A673 (cell line): Measurements from ENCODE around the gene SV2C. TPM values are rescaled to one million over a fixed set of nuclear protein-coding genes. Genes with fewer than 3 reads are reported as not detected.

Experiments
- BruUV-seq: library from RNA; stranded (reverse); fragments of 400-500 nt; replicated peaks from 2 replicates; lab custom pipeline; 2021; lab: Mats Ljungman, UMichigan
- CTCF ChIA-PET: fragments of 300-600 bp; sonication (Branson Sonifier 250); formaldehyde crosslinking; loops from one replicate; lab custom pipeline; 2022; ENCODE audit warnings: antibody characterized with exemption; lab: Charles Lee
- POLR2A ChIA-PET: fragments of 300-600 bp; sonication (Branson Sonifier 250); formaldehyde crosslinking; loops from one replicate; lab custom pipeline; 2022; ENCODE audit warnings: antibody characterized with exemption; ENCODE audit not compliant: low non-redundant PET; lab: Charles Lee
- DNase-seq: peaks from one replicate; pipeline ENCODE4 v3.0.0-alpha.2; 2015; ENCODE audit warnings: low spot score
- H3K27ac ChIP-seq: fragments of 200-600 bp; sonication (generic); 2 replicates; pipeline ENCODE4 v1.5.1; 2016; ENCODE audit warnings: mixed run types, low read depth, mild to moderate bottlenecking, mixed read lengths, antibody characterized with exemption, low read length; ENCODE audit not compliant: poor library complexity, severe bottlenecking
- H3K27me3 ChIP-seq: fragments of 200-600 bp; sonication (generic); replicated peaks from 2 replicates; pipeline ENCODE4 v1.6.1; 2017; ENCODE audit warnings: mixed run types, low read depth, mild to moderate bottlenecking, mixed read lengths, antibody characterized with exemption, low read length; ENCODE audit not compliant: insufficient read depth, poor library complexity
- H3K36me3 ChIP-seq: fragments of 200-600 bp; sonication (generic); 2 replicates; pipeline ENCODE4 v1.6.1; 2016; ENCODE audit warnings: mixed run types, mild to moderate bottlenecking, mixed read lengths, antibody characterized with exemption, low read length; ENCODE audit not compliant: insufficient read depth, poor library complexity, severe bottlenecking
- H3K4me1 ChIP-seq: fragments of 200-600 bp; sonication (generic); 2 replicates; pipeline ENCODE4 v1.6.1; 2017; ENCODE audit warnings: mixed run types, mild to moderate bottlenecking, mixed read lengths, antibody characterized with exemption, low read length; ENCODE audit not compliant: insufficient read depth, poor library complexity, severe bottlenecking
- H3K4me3 ChIP-seq: fragments of 200-600 bp; sonication (generic); 2 replicates; pipeline ENCODE4 v1.5.1; 2016; ENCODE audit warnings: low read depth, mixed run types, mild to moderate bottlenecking, mixed read lengths, low read length; ENCODE audit not compliant: poor library complexity, severe bottlenecking
- H3K9me3 ChIP-seq: fragments of 200-600 bp; sonication (generic); 2 replicates; pipeline ENCODE4 v1.6.1; 2016; ENCODE audit warnings: mixed run types, low read depth, mild to moderate bottlenecking, mixed read lengths, antibody characterized with exemption, low read length; ENCODE audit not compliant: poor library complexity, severe bottlenecking
- EZH2 ChIP-seq: fragments of 200-600 bp; sonication (generic); IDR thresholded peaks from 2 replicates; pipeline ENCODE4 v1.6.1; 2017; ENCODE audit warnings: borderline replicate concordance, low read depth, mild to moderate bottlenecking, mixed read lengths, antibody characterized with exemption, low read length; ENCODE audit not compliant: poor library complexity, severe bottlenecking
- intact Hi-C: fragments of 100-400 bp; cut with micrococcal nuclease; formaldehyde crosslinking; loops from one replicate; pipeline ENCODE4 v1.10.0; 2022; ENCODE audit not compliant: unreplicated experiment
- total RNA-seq: library from RNA; stranded (reverse); gene quantifications from 2 replicates; pipeline ENCODE4 v1.2.3, GENCODE V29; 2021
- TF ChIP-seq, protein P1 (sequence below): fragments of 300-800, 200-600 bp; sonication (generic); conservative IDR thresholded peaks from 2 replicates; pipeline ENCODE4 v1.5.1; 2017; ENCODE audit warnings: low read depth, mild to moderate bottlenecking, antibody characterized with exemption, low read length, moderate library complexity, mixed read lengths

SV2C gene
- total RNA-seq, 1 experiment from 2014 or later = 3.1 TPM

DNA sequence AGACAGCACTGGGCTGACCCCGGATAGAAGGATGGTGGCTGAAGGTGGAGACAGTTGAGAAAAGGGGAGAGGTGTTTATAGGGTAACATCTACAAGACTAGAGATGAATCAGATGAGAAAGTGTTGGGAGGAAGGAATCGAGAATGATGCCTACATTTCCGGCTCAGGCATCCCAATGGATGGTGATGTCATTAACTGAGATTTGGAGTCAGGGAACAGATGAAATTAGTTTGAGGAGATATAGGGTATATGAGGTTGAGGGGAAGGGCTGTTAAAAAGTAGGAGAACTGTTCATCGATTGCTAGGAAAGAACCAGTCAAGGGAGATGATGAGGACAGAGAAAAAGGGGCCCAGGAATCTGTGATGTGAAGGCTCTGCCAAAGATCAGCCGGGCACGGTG lies 295.2 kb downstream of the SV2C start:
- Histone ChIP-seq H3K4me1 (no peaks in the 10 kb centered on the region), H3K36me3 (no peaks in the 10 kb centered on the region), H3K9me3 (no peaks in the 10 kb centered on the region), H3K4me3 (no peak overlapping the region), H3K27me3 (no peaks in the 10 kb centered on the region), H3K27ac (no peak overlapping the region)
- TF ChIP-seq, protein P1, sequence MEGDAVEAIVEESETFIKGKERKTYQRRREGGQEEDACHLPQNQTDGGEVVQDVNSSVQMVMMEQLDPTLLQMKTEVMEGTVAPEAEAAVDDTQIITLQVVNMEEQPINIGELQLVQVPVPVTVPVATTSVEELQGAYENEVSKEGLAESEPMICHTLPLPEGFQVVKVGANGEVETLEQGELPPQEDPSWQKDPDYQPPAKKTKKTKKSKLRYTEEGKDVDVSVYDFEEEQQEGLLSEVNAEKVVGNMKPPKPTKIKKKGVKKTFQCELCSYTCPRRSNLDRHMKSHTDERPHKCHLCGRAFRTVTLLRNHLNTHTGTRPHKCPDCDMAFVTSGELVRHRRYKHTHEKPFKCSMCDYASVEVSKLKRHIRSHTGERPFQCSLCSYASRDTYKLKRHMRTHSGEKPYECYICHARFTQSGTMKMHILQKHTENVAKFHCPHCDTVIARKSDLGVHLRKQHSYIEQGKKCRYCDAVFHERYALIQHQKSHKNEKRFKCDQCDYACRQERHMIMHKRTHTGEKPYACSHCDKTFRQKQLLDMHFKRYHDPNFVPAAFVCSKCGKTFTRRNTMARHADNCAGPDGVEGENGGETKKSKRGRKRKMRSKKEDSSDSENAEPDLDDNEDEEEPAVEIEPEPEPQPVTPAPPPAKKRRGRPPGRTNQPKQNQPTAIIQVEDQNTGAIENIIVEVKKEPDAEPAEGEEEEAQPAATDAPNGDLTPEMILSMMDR = no peak
- TF ChIP-seq EZH2 = no peak
- DNase-seq = no peak
- ChIA-PET CTCF (no interaction called here), POLR2A (no interaction called here)
- BruUV-seq = no TSS peak
- intact Hi-C loops = no loop called here

DNA sequence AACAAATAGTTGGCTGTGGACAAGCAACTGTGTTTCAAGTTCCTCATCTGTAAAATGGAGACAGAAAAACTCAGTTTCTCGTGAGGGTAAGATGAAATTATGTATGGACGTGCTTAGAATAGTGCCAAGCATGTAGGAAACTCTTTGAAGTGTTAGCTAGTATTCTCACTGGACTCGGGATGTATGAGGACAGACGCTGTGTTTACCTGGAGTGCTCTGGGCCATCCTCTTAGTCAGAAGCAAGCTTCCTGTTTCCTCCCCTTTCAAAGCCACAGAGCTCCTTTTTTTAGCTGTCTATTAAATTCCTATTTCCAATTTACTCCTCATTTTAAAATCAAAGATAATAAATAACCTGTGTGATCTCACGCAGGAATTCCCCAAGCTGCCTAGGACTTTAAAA lies 296.1 kb downstream of the SV2C start:
- H3K4me3 ChIP-seq = no peak overlapping the region
- POLR2A ChIA-PET = no interaction called here
- no peaks in the 10 kb centered on the region for H3K4me1 ChIP-seq
- intact Hi-C loops = no loop called here
- H3K9me3 ChIP-seq = no peaks in the 10 kb centered on the region
- BruUV-seq = no TSS peak
- H3K27ac ChIP-seq = no peak overlapping the region
- H3K36me3 ChIP-seq = no peaks in the 10 kb centered on the region
- TF ChIP-seq EZH2 = no peak
- TF ChIP-seq, protein P1 = no peak
- DNase-seq = no peak
- H3K27me3 ChIP-seq = no peaks in the 10 kb centered on the region
- CTCF ChIA-PET = no interaction called here

DNA sequence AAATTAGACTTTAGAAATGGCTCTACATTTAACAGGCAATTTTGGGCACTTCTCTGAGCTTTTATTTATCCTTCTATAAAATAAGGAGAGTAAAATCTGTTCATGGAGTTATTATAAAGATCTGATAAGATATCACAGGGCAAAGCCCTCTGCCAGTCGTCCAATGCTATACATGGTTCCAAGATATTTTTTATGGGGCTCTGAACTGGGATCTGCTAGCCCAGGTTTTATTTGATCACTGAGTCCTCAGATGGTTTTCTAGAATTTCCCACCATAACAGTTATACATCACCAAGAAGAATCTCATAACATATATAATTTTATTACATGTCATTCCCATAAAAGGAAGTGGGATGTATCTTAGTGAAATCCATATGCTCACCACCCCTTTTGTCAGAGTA lies 296.7 kb downstream of the SV2C start:
- no TSS peak for BruUV-seq
- H3K27ac ChIP-seq = no peak overlapping the region
- no peaks in the 10 kb centered on the region for H3K36me3 ChIP-seq
- H3K27me3 ChIP-seq = no peaks in the 10 kb centered on the region
- H3K9me3 ChIP-seq = no peaks in the 10 kb centered on the region
- intact Hi-C loops = no loop called here
- ChIA-PET CTCF (no interaction called here), POLR2A (no interaction called here)
- DNase-seq = no peak
- H3K4me3 ChIP-seq = no peak overlapping the region
- no peaks in the 10 kb centered on the region for H3K4me1 ChIP-seq
- TF ChIP-seq EZH2 = no peak
- TF ChIP-seq, protein P1 = no peak
